ENCODE results near the gene GREB1L.
"Not testable (repeated sequence)": the region's sequence is repeated elsewhere in the genome, so short reads cannot be mapped to it uniquely, and the experiment has no call there.

Gene GREB1L

DNA sequence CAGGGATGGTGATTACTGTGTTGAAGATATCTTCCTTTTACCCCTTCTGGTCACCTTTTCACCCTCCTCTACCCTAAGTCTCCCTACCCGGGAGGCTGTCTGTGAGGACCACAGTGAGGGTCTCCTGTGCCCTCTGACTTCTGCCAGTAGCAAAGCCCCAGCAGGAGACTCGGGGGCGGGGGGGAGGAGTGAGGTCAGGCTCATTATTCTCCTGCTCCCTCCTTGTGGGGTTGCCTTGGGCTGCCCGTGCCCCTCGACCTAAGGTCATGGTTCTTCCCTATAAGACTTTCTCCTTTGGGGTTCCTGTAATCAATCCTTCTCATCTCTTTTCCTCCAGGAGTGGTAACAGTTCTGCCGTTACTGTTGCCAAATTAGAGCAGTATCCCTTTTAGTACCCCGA, 65.5 kb downstream of the GREB1L start:
- DNase-seq (ENCODE audit: low spot score), result no peak

DNA sequence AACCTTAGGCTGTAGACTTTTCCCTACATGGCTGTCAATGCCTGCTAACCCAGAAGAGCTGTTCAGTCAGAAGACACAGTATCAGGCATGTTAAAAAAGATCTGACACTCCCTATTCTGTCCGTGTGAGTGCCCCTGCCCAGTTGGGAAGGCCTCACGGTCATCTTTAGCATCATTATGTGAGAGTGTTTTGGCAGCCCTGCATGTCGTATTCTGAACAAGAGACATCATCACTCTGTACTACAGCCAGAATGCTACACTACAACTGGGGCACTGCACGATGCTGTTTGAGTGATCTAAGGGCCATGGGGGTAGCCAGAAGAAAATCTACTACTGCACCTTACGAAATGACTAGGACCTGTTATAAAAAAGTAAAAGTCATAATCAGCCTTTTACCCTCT, 67.2 kb downstream of the GREB1L start:
- no peak for DNase-seq (ENCODE audit: low spot score)

DNA sequence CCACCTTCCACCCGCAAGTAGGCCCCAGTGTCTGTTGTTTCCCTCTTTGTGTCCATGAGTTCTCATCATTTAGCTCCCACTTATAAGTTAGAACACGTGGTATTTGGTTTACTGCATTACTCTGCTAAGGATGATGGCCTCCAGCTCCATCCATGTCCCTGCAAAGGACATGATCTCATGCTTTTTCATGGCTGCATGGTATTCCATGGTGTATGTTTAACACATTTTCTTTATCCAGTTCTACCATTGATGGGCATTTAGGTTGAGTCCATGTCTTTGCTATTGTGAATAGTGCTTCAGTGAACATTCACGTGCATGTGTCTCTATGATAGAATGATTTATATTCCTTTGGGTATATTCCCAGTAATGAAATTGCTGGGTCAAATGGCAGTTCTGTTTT, 69.9 kb downstream of the GREB1L start:
- not testable (repeated sequence) for DNase-seq (ENCODE audit: low spot score)

DNA sequence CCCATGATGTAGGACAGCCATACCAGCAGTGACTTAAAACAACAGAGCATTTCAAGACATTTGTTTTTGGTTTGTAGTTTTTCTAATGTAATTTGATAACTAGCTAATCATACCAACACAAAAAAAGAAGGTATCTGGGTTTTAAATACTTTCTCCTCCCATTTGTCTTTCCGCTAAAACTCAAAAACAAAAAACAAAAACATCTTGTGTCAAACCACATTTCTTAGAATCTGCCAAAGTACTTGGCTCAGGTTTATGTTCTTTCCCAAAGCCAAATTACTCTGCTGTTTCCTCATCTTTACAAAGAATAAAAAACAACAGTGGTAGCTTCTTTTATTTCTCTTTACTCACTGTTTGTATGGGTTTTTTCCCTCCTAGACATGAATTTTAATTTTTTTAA, 71.5 kb downstream of the GREB1L start:
- no peak for DNase-seq (ENCODE audit: low spot score)

DNA sequence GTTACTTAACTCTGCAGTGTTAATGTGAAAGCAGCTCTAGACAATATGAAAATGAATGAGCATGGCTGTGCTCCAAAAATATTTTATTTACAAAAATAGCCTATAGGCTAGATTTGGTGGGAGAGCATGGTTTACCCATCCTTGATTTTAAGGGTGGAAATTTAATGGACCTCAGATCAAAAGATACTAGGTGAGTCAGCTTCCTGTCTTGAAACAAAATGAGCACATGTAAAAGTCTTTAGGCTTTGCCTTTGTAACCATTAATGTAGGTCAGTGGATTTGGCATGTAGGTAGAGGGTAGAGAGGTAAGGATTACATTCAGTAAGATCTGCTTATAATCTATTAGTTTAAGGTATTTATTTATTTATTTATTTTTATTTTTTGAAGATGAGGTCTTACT, 72.7 kb downstream of the GREB1L start:
- no peak for DNase-seq (ENCODE audit: low spot score)

DNA sequence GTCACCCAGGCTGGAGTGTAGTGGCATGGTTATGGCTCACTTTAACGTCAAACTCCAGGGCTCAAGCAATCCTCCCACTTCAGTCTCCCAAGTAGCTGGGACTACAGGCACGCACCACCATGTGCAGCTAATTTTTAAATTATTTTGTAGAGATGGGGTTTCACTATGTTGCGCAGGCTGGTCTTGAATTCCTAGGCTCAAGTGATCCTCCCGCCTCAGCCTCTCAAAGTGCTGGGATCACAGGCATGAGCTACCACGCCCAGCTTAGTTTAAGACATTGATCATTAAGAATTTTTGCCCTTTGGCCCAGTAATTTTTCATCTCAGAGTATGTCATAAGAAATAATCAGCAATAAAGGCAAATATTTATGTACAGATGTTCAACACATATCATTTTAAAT, 73.1 kb downstream of the GREB1L start:
- DNase-seq (ENCODE audit: low spot score), result not testable (repeated sequence)

DNA sequence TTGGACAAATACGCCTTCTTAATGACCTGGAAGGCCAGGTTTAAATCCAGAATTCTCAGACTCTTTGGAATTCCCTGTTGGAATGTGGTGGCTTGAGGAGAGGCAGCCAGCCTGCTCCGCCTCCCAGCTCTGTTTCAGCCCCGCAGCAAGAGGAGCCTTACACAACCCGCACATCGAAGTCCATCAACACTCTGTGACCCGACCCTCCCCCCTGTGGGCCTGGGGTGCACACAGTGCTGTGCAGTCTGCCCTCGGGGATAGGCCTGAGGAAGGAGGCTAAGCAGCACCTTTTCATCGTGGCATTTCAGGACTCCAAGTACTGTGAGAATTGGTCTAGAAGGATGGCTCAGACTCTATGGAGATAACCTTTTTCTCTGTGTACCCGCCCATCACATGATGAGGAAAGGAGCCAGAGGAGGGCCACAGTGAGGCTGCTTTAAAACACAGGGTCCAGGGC, 73.7 kb downstream of the GREB1L start:
- no peak for DNase-seq (ENCODE audit: low spot score)

DNA sequence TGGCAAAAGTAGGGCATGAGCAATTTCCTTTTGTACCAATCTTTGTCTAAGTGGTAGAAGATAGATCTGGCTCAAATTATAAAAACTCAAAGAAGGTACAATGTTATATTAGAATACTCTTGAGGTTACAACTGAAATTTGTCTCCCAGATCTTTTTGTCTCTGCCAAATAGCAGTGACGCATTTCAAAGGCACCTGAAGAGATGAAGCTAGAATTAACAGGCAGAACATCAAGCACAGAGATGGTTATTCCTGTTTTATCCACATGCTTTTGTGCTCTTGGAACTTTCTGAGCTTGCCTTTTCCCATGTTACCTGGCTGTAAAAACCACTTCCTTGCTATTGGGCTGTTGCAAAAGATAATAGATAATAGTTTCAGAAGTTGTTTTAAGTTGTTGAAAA, 74.3 kb downstream of the GREB1L start:
- no peak for DNase-seq (ENCODE audit: low spot score)

DNA sequence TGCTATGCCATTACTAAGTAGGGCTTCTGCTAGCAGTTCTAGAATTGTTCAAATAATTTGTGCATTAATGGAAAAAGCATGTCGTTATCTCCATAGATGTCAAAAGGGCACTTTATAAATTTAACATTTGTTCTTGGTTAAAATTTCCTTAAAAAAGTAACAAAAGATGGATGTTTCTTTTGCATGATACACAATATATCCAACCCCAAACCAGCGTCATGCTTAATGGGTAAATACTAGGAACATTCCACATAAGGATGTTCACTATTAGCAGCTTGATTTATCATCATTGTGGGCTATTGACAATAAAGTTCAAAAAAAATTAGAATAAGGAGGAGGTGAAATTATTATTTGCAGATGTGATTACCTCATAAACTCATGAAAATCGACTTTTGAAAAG, 79.7 kb downstream of the GREB1L start:
- no peak for DNase-seq (ENCODE audit: low spot score)

DNA sequence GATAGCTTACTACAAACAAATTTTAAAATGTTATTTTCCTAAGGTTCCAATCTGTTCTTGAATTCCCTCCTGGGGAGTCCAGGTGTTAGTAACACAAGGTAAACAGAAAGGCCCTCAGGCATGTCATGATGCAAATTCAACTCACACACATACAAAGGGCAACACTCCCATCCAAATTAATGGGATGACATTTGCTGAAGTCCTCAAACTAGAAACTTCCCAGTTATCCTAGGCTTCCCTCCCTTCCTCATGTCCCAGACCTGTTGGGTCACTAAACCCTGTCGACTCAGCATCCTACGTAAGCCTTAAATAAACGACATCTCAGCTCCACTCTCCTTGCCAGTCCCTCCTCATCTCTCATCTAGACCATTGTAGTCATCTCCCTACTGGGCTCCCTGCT, 85.1 kb downstream of the GREB1L start:
- DNase-seq (ENCODE audit: low spot score), result no peak

DNA sequence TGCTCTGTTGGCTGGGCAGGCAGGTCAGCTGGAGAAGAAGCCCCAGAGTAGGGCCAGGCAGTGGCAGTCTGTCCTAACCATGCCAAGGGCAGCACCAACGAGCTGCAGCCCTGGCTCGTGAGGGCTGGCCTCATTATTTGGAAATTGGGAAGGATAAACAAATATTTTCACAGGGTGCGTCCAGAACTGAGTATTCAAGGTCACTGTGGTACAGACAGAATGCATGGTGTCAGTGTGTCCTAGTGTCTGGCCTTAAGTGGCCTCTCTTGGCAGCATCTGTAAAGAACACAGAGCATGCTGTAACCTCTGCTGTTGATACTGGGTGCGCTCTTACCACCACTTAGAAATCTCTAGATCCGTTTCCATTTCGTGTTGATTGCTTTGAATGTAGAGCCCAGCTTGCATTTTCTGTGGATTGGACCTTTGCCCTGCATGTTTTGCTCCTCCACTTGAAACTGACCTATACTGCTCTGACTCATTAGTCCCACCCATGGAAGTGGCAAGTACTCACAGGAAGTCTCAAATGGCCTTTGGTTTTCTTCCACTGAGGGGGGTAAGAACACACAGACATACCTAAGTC, 88.2 kb downstream of the GREB1L start:
- no peak for DNase-seq (ENCODE audit: low spot score)

DNA sequence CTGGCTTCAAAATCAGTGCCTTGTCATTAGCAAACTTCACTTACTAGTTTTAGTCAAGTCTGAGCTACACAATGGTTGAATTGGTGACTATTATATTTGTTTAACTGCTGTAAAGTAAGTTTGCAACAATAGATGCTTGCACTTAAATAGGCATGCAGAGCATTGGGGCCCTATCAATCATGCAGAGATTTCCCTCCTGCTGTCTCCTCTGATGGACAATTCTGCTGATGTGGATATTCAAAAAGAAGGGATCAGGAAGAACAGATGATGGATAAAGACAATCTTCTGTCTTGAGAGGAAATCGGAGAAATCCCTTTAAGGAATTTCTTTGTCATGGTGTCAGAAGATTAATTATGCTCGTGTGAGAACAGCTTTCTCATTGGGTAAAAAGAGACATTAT, 89.0 kb downstream of the GREB1L start:
- DNase-seq (ENCODE audit: low spot score), result no peak

DNA sequence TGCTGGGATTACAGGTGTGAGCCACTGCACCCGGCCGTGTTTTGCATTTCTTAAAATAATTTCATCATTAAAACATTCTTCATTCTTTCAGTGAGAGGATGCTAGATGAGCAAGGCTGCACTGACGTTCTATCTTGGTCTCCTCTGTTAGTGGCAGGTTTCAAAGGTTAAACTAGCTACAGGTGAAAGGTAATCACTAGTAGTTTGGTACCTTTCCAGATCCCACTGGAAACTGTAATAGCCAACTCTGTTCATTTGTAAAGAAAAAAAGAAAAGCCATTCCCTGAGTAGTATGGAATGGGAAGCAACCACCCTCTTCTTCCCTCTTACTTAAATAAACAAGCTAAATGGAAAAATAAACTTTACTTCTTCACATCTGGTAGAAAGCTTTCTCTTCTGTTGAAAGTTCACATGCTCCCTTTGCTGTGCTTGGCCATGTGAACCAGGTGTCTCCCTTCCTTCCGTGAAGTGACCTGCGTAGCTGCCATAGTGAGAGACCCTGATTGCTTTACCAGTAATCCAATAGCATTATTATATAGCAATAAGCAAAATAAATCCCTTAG, 94.0 kb downstream of the GREB1L start:
- no peak for DNase-seq (ENCODE audit: low spot score)

DNA sequence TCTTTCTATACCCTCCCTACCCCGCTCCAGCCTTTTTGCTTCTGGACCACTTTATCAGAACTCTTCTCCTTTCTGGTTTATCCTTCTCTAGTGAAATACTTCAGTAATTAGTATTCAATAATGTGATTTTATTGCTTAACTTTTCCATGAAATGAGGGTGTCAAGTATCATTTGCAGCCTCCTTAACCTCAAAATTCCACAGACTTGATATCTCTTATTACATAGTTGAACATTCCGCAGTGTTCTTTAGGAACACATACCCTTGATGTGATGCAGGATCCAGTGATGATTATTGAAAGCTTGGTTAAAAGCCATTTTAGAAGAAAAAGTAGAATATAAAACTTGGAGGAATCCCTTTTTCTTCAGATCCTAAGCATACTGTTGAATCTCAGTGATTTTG, 94.8 kb downstream of the GREB1L start:
- no peak for DNase-seq (ENCODE audit: low spot score)

DNA sequence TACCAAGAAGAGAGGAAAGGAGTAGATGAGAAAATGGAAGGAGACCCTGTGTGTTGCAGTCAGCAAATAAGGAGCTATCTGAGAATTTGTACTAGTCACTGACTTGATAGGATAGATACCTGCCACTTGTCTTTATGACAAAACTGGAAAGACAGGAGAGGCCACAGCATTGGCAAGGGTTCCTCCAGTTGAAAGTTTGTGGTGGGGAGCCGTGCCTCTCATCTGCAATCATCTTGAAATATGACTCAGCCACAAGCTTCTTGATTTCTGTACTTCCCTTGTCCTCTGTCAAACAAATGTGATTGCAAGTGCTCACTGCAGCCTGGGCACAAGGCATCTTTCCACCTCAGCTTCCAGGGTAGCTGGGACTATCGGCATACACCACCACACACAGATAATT, 99.1 kb downstream of the GREB1L start:
- DNase-seq (ENCODE audit: low spot score), result no peak

DNA sequence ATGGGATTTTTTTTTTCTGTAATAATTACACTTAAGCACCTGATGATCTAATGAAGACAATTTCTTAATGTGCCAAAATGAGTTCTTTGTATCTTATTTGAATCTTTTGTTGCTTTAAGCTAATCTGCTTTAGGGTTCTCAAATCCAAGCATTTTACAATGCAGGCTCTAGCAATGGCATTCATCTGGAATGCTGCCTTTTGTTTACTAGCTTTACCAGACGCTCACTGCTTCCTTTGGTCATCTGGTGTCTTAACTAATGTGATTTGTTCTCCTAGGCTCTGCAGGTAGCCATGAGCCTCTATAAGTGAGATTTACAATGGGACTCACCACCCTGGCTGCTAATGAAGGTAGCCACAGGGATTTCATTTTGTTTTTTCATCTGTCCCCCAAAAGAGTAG, 100.3 kb downstream of the GREB1L start:
- no peak for DNase-seq (ENCODE audit: low spot score)

DNA sequence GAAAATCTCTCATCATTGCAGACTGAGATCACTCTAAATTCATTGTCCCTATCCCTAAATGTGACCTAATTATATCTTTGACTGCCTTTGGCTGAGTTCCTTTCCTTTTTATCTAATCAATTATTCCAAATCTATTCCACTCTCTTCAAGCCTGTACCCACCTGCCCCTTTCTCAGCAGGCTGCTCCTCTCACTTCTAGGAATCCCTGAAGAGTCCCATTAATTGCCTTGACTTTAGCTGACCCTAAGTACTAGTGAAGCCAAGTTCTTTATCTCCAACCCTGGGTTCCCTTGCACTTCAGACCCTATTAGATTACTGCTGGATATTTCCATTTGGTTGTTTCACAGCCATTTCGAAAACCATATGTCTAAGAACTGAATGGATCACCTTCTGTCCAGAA, 102.8 kb downstream of the GREB1L start:
- no peak for DNase-seq (ENCODE audit: low spot score)

DNA sequence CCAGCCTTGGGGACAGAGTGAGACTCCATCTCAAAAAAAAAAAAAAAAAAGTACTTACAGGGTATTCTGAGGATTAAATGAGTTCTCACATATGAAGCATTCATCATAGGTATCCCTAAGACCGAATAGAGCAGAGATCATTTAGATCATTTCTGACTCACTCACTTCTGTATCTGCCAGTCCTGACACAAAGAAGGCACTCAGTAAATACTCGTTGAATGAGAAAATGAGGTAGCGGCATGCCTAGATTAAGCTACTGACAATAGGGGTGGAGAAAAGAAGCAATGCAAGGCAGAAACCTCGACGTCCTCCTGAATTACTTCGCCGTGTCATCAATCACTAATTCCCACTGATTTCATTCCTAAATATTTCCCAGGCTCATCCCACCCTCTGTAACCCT, 103.8 kb downstream of the GREB1L start:
- no peak for DNase-seq (ENCODE audit: low spot score)

DNA sequence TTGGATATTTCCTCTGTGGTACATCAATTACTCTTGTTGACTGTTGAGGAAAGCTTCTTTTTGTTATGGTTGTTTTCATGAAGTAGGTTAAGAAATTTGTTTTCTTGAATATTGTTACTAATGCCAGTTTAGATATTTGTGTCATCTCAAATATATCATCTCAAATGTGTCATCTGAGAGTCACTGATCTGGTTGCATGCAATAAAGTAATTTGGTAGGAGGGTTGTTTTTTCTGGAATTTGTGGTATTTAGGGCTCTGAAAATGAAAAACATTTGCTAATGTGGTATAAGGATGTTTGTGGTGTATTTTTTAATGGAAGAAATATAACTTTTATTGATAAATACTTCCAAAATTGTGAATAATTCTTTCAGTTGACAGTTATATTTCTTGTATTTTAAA, 117.7 kb downstream of the GREB1L start:
- DNase-seq (ENCODE audit: low spot score), result no peak

DNA sequence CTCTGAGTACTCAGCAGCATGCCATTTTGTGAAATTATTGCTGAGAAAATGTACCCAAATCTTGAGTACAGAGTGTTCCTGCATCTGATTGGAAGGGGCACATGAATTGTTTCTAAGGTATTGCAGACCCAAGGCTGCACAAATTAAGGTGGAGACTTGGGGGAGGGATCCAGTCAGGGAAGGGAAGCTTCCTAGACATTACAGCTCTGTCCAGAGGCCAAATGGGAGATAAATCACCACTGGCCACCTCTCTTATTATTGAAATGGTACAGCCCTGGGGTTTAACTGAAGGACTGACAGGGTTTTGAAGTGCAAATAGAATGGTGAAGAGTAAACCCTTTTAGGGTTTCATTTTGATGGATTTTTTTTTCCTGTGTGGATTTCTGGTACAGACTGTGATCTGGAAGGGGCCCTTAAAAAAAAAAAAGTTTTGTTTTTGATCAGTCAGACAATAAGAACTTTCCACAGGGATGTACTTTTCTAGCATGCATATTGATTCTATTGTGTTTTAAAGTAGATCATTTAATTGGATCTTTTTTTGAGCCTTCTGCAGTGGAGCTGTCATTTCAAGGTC, 119.4 kb downstream of the GREB1L start:
- DNase-seq (ENCODE audit: low spot score), result no peak

DNA sequence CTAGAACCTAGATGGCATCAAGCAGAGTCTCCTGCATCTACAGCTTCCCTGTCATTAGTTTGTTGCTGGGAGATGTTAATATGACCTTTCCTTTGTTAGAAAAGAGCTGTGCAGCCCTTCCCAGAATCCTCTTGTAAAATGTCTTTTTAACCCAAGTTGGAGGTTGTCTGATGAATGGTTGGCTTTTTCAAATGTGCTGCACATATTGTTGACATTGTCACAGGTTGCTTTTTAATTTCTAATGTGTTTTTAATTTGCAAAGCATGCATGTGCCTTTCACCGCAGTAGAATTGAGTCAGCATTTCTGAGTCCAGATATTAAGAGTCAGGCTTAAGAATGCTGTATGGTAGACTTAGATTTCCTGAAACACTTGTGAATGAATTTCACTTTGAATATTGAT, 120.8 kb downstream of the GREB1L start:
- no peak for DNase-seq (ENCODE audit: low spot score)

DNA sequence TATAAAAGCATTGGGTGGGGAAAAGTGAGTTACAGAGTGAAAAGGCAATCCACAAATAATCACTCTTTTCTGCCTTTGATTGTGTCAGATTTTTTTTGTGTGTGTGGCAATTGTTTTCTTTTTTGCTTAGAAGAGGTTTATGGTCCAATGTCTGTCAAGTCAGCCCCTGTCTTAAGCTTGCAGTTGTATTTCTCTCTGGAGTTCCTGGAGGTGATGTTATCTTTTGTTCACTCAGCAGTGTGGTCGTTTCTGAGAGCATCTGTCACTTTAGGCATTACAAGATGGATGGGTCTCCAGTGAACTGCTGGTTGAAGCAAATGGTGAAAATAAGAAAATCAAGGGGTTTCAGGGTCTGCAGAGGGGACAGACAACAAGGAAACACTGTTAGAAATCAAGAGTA, 121.3 kb downstream of the GREB1L start:
- no peak for DNase-seq (ENCODE audit: low spot score)

DNA sequence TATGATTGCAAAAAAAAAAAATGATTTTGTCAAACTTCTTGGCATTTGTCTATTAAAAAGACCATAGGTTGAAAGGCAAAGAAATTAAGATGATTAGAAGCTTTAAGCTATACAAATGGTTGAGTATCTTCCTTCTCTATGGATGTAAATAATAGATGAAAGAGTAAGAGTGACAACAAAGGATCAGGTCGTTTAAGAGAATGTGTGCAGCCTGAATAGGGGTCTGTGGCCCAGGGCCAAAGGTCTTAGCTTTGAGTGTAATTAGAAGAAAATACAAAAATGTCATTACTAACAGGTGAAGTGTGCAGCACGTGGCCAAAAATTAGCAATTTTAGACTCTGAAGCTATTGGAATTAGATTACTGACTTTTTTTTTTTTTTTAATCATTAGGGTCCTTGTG, 122.4 kb downstream of the GREB1L start:
- DNase-seq (ENCODE audit: low spot score), result no peak

DNA sequence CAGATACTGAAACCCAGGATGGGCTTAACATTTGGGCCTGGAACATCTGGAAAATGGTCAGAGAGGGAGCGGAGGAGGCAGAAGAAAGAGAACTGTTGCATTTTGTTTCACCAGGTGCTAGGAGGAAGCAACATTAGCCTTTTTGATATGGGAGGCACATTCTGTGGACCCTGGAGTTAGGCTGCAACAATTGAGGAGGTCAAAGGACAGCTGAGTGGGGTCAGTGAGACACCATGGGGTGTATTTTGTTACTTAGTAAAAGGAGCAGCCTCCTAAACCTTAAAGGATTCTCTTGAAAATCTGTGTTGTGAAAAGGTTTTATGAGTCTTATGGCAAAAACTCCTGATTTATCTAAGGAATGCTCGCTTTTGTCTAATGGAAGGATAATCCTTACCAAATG, 124.9 kb downstream of the GREB1L start:
- no peak for DNase-seq (ENCODE audit: low spot score)
